ENCODE results near the gene NUP188. TPM values are rescaled to one million over a fixed set of nuclear protein-coding genes. Genes with fewer than 3 reads are reported as not detected.

Gene NUP188
- total and polyA plus RNA-seq, 2 of the 4 experiments (the other 2 are of a cell fraction), result 53.0 to 59.1 TPM

DNA sequence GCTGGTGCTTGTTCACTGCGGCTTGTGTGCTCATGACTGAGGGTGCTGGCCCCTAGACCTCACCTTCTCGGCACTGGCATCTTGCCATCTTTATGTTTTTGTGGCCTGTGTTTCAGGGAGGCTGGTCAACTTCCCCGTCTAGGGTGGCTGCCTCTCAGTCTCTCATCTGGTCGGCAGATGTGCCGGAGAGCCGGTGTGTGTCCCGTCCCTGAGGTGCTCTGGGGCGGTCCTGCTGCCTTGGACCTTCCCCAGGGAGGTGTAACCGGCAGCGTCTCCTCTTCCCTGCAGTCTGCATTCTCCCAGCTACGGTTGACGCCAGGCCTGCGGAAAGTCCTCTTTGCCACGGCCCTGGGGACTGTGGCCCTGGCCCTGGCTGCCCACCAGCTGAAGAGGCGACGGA lies 94.5 kb downstream of the NUP188 start:
- ATAC-seq (ENCODE audit: low read depth) (no peak), DNase-seq (no peak)
- no peak overlapping the region for H3K18ac ChIP-seq (ENCODE audit: low read depth, low read length)
- 0 out of 2 replicates have a peak, but pooled peaks cover 8% of the 10 kb centered on the region for H3K9me1 ChIP-seq (ENCODE audit: insufficient read depth, low read length)
- intact Hi-C loops (cut with micrococcal nuclease), result no loop called here
- no peak overlapping the region for H3K4ac ChIP-seq (ENCODE audit: low read depth, low read length)
- peaks cover 29% of the 10 kb centered on the region for H3K36me3 ChIP-seq (ENCODE audit: control insufficient read depth, insufficient read depth, low read length)
- peaks cover 16% of the 10 kb centered on the region for H4K20me1 ChIP-seq (ENCODE audit: insufficient read depth, low read length)
- BruUV-seq (replicated peaks), result no TSS peak
- H2BK5ac ChIP-seq (ENCODE audit: low read depth, low read length, poor library complexity, severe bottlenecking), result no peak overlapping the region
- H4K91ac ChIP-seq (ENCODE audit: insufficient read depth, low read depth, low read length), result no peak overlapping the region
- no peaks in the 10 kb centered on the region for H3K27me3 ChIP-seq (ENCODE audit: control insufficient read depth, insufficient read depth, low read length)
- no peak overlapping the region for H3K56ac ChIP-seq (ENCODE audit: extremely low read depth, insufficient read depth, low read length)
- H2BK15ac ChIP-seq (ENCODE audit: low read depth, low read length), result no peak overlapping the region
- dilution Hi-C loops (cut with HindIII; ENCODE audit: low sequenced_read_pairs, unreplicated experiment), result no loop called here
- WGBS, 2 experiments (ENCODE audit: extremely low coverage in 2 of 2, insufficient read length in 1 of 2), result 98% methylated on average over 8 of the region's 16 CpGs; no CpG with 5 or more reads in 1 of the 2 experiments
- TF ChIP-seq MAFK (IDR thresholded peaks at IDR 0.05; ENCODE audit: low read depth, low read length) (no peak), SMC3 (IDR thresholded peaks at IDR 0.05; ENCODE audit: low read depth, low read length) (no peak), MAZ (IDR thresholded peaks at IDR 0.05; ENCODE audit: borderline replicate concordance, low read depth, low read length) (no peak), FOS (IDR thresholded peaks at IDR 0.05; ENCODE audit: low read depth, low read length) (no peak), CHD1 (IDR thresholded peaks at IDR 0.05; ENCODE audit: low read depth, low read length) (no peak), CEBPB (IDR thresholded peaks at IDR 0.05; ENCODE audit: low read depth, low read length) (no peak), NFE2L2 (IDR thresholded peaks at IDR 0.05; ENCODE audit: low read depth, low read length) (no peak), MXI1 (IDR thresholded peaks at IDR 0.05; ENCODE audit: borderline replicate concordance, low read depth, low read length) (no peak), RCOR1 (IDR thresholded peaks at IDR 0.05; ENCODE audit: insufficient replicate concordance, low read length) (no peak), POLR2A (IDR thresholded peaks at IDR 0.05; ENCODE audit: low read depth, low read length) (no peak), RAD21 (IDR thresholded peaks at IDR 0.05; ENCODE audit: low read length) (no peak)
- TF ChIP-seq, protein P1, sequence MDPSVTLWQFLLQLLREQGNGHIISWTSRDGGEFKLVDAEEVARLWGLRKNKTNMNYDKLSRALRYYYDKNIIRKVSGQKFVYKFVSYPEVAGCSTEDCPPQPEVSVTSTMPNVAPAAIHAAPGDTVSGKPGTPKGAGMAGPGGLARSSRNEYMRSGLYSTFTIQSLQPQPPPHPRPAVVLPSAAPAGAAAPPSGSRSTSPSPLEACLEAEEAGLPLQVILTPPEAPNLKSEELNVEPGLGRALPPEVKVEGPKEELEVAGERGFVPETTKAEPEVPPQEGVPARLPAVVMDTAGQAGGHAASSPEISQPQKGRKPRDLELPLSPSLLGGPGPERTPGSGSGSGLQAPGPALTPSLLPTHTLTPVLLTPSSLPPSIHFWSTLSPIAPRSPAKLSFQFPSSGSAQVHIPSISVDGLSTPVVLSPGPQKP (IDR thresholded peaks at IDR 0.05; ENCODE audit: borderline replicate concordance, low read depth, low read length), result no peak
- TF ChIP-seq, protein P2, sequence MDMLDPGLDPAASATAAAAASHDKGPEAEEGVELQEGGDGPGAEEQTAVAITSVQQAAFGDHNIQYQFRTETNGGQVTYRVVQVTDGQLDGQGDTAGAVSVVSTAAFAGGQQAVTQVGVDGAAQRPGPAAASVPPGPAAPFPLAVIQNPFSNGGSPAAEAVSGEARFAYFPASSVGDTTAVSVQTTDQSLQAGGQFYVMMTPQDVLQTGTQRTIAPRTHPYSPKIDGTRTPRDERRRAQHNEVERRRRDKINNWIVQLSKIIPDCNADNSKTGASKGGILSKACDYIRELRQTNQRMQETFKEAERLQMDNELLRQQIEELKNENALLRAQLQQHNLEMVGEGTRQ (IDR thresholded peaks at IDR 0.05; ENCODE audit: low read depth, low read length), result no peak
- TF ChIP-seq, protein P3, sequence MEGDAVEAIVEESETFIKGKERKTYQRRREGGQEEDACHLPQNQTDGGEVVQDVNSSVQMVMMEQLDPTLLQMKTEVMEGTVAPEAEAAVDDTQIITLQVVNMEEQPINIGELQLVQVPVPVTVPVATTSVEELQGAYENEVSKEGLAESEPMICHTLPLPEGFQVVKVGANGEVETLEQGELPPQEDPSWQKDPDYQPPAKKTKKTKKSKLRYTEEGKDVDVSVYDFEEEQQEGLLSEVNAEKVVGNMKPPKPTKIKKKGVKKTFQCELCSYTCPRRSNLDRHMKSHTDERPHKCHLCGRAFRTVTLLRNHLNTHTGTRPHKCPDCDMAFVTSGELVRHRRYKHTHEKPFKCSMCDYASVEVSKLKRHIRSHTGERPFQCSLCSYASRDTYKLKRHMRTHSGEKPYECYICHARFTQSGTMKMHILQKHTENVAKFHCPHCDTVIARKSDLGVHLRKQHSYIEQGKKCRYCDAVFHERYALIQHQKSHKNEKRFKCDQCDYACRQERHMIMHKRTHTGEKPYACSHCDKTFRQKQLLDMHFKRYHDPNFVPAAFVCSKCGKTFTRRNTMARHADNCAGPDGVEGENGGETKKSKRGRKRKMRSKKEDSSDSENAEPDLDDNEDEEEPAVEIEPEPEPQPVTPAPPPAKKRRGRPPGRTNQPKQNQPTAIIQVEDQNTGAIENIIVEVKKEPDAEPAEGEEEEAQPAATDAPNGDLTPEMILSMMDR (conservative IDR thresholded peaks at IDR 0.05; ENCODE audit: low read depth, low read length), result no peak
- H3K4me2 ChIP-seq (ENCODE audit: low read depth, low read length), result no peak overlapping the region
- no peak overlapping the region for H2AK9ac ChIP-seq (replicated peaks; ENCODE audit: low read depth, low read length, poor library complexity)
- peaks cover 11% of the 10 kb centered on the region for H3K4me1 ChIP-seq (ENCODE audit: control insufficient read depth, insufficient read depth, low read length)
- H2AK5ac ChIP-seq (ENCODE audit: low read depth, low read length), result no peak overlapping the region
- in situ Hi-C loops (cut with MboI; ENCODE audit: low sequenced_read_pairs), result no loop called here
- no peak overlapping the region for H3K9ac ChIP-seq (ENCODE audit: low read depth, low read length)
- H4K8ac ChIP-seq (ENCODE audit: low read depth in 2 of 2, low read length in 2 of 2), result no peak overlapping the region
- H3K27ac ChIP-seq (ENCODE audit: insufficient read depth, low read length), result no peak overlapping the region
- H2BK120ac ChIP-seq (ENCODE audit: low read depth, low read length), result no peak overlapping the region
- H3K14ac ChIP-seq (replicated peaks; ENCODE audit: low read depth, low read length), result no peak overlapping the region
- H3K23ac ChIP-seq (ENCODE audit: low read depth, low read length), result no peak overlapping the region
- H3K9me3 ChIP-seq (ENCODE audit: control insufficient read depth, insufficient read depth, low read length), result no peaks in the 10 kb centered on the region
- H3K79me1 ChIP-seq (ENCODE audit: low read depth in 1 of 2, low read length in 2 of 2), result peaks cover 12 to 45% of the 10 kb centered on the region in 2 experiments; a peak in 3 of 4 replicates
- H2AFZ ChIP-seq (replicated peaks; ENCODE audit: low read length, poor library complexity), result no peak overlapping the region
- no peak overlapping the region for H2BK20ac ChIP-seq (ENCODE audit: low read depth, low read length)
- H4K5ac ChIP-seq (ENCODE audit: low read depth, low read length), result no peak overlapping the region
- ChIA-PET CTCF (no interaction called here), POLR2A (ENCODE audit: unreplicated experiment) (no interaction called here)
- no peak overlapping the region for H3K4me3 ChIP-seq (ENCODE audit: insufficient read depth, low read depth, low read length)
